Suppressor macrophage treated with lipopolysaccharide for 1 hour (primary cell): ENCODE measurements around the gene HLCS.
A peak's percentile ranks its signal among the peaks of the same experiment; 100 is the strongest.

ENCODE experiments used
- DNase-seq, 3 donors: peaks; one replicate each; pipeline ENCODE4 v3.0.0-alpha.2; 2020 to 2022

Gene HLCS

GRCh38 chr21:36914244-36915013 lies 52.0 kb downstream of the HLCS start:
- DNase-seq = no peak

- no peak for DNase-seq
Measured at GRCh38 chr21:36913247-36914169, 53.0 kb downstream of the HLCS start.

GRCh38 chr21:36910581-36911307 lies 55.7 kb downstream of the HLCS start:
- DNase-seq = no peak

GRCh38 chr21:36909901-36910561 lies 56.4 kb downstream of the HLCS start:
- peak; percentile 64 to 89 (median 87) for DNase-seq

- no peak for DNase-seq
Measured at GRCh38 chr21:36909423-36909822, 57.0 kb downstream of the HLCS start.

- DNase-seq = no peak
Measured at GRCh38 chr21:36908260-36908908, 58.1 kb downstream of the HLCS start.

GRCh38 chr21:36904093-36904666 lies 62.3 kb downstream of the HLCS start:
- no peak for DNase-seq

- DNase-seq = no peak
Measured at GRCh38 chr21:36902793-36903192, 63.7 kb downstream of the HLCS start.

GRCh38 chr21:36902331-36902730 lies 64.1 kb downstream of the HLCS start:
- DNase-seq = no peak

GRCh38 chr21:36901575-36901974 lies 64.9 kb downstream of the HLCS start:
- DNase-seq = no peak

GRCh38 chr21:36893581-36893980 lies 72.9 kb downstream of the HLCS start:
- no peak for DNase-seq

- no peak for DNase-seq
Measured at GRCh38 chr21:36892201-36892600, 74.3 kb downstream of the HLCS start.

- no peak for DNase-seq
Measured at GRCh38 chr21:36891692-36892091, 74.8 kb downstream of the HLCS start.

- DNase-seq = no peak
Measured at GRCh38 chr21:36891121-36891520, 75.3 kb downstream of the HLCS start.

GRCh38 chr21:36890086-36890485 lies 76.4 kb downstream of the HLCS start:
- DNase-seq = no peak

- DNase-seq = no peak
Measured at GRCh38 chr21:36889401-36889800, 77.1 kb downstream of the HLCS start.

GRCh38 chr21:36888466-36888865 lies 78.0 kb downstream of the HLCS start:
- peak in 2 of 3 donors; percentile 8 to 11 for DNase-seq

GRCh38 chr21:36887963-36888362 lies 78.5 kb downstream of the HLCS start:
- no peak for DNase-seq

GRCh38 chr21:36883532-36884486 lies 82.7 kb downstream of the HLCS start:
- DNase-seq = no peak

GRCh38 chr21:36882776-36883175 lies 83.7 kb downstream of the HLCS start:
- no peak for DNase-seq

GRCh38 chr21:36881228-36881627 lies 85.2 kb downstream of the HLCS start:
- DNase-seq = no peak
